Body of pancreas (tissue), 4 donors: ENCODE data around the gene TPPP3.

Experiments
- POLR2A ChIP-seq, 3 donors: fragments of 450-650 bp; IDR thresholded peaks; one replicate each; pipeline ENCODE4 v1.6.1; 2016; ENCODE audit warnings: antibody characterized with exemption in 3 of 3, mild to moderate bottlenecking in 2 of 3
- TF ChIP-seq, protein P1 (sequence below), 7 experiments: fragments of 450-650 bp in 4 of 7; fragments of 200-600 bp in 3 of 7; sonication (generic) in 3 of 7; IDR thresholded peaks; one replicate each; pipeline ENCODE4 v1.5.1; 2016 to 2019; ENCODE audit warnings: antibody characterized with exemption in 7 of 7

- TF ChIP-seq, protein P1, sequence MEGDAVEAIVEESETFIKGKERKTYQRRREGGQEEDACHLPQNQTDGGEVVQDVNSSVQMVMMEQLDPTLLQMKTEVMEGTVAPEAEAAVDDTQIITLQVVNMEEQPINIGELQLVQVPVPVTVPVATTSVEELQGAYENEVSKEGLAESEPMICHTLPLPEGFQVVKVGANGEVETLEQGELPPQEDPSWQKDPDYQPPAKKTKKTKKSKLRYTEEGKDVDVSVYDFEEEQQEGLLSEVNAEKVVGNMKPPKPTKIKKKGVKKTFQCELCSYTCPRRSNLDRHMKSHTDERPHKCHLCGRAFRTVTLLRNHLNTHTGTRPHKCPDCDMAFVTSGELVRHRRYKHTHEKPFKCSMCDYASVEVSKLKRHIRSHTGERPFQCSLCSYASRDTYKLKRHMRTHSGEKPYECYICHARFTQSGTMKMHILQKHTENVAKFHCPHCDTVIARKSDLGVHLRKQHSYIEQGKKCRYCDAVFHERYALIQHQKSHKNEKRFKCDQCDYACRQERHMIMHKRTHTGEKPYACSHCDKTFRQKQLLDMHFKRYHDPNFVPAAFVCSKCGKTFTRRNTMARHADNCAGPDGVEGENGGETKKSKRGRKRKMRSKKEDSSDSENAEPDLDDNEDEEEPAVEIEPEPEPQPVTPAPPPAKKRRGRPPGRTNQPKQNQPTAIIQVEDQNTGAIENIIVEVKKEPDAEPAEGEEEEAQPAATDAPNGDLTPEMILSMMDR (IDR thresholded peaks at IDR 0.05): no peak
- TF ChIP-seq POLR2A (IDR thresholded peaks at IDR 0.05): no peak
Measured at GRCh38 chr16:67423611-67424260, 30.4 kb upstream of the TPPP3 start.
